Measurements from ENCODE around the gene IL17D.
A peak's percentile ranks its signal among the peaks of the same experiment; 100 is the strongest.

The IL17D gene

GRCh38 chr13:20691616-20692015, 11.9 kb upstream of the IL17D start:
- DNase-seq = no peak

GRCh38 chr13:20696073-20696472, 7.4 kb upstream of the IL17D start:
- peak; percentile 33 to 36 for DNase-seq

- DNase-seq = no peak
These were observed 3.8 kb upstream of the IL17D start for GRCh38 chr13:20699715-20700114.

GRCh38 chr13:20700288-20700687, 3.2 kb upstream of the IL17D start:
- DNase-seq = no peak

GRCh38 chr13:20701461-20701860, 2.0 kb upstream of the IL17D start:
- peak in 1 of 2 donors; percentile 23 for DNase-seq

GRCh38 chr13:20702530-20702914, 977 bp upstream of the IL17D start:
- peak; percentile 42 to 43 for DNase-seq

- peak; percentile 70 to 81 for DNase-seq
These were observed 420 bp downstream of the IL17D start for GRCh38 chr13:20703780-20704458.

- DNase-seq = no peak
These were observed 1.1 kb downstream of the IL17D start for GRCh38 chr13:20704459-20705069.

GRCh38 chr13:20706661-20707060, 3.2 kb downstream of the IL17D start:
- DNase-seq = peak; percentile 19 to 25

GRCh38 chr13:20708216-20708615, 4.7 kb downstream of the IL17D start:
- no peak for DNase-seq

- DNase-seq = no peak
These were observed 5.9 kb downstream of the IL17D start for GRCh38 chr13:20709369-20709768.

GRCh38 chr13:20709782-20710181, 6.3 kb downstream of the IL17D start:
- no peak for DNase-seq

GRCh38 chr13:20711301-20712044, 8.0 kb downstream of the IL17D start:
- no peak for DNase-seq

GRCh38 chr13:20713014-20713376, 9.5 kb downstream of the IL17D start:
- DNase-seq = no peak

GRCh38 chr13:20713751-20714150, 10.3 kb downstream of the IL17D start:
- no peak for DNase-seq

GRCh38 chr13:20714161-20714560, 10.7 kb downstream of the IL17D start:
- DNase-seq = no peak

- DNase-seq = no peak
These were observed 11.2 kb downstream of the IL17D start for GRCh38 chr13:20714563-20715329.

- no peak for DNase-seq
These were observed 11.8 kb downstream of the IL17D start for GRCh38 chr13:20715330-20715712.

- DNase-seq = no peak
These were observed 13.5 kb downstream of the IL17D start for GRCh38 chr13:20716951-20717350.

- no peak for DNase-seq
These were observed 14.4 kb downstream of the IL17D start for GRCh38 chr13:20717581-20718542.

GRCh38 chr13:20718958-20719566, 15.6 kb downstream of the IL17D start:
- DNase-seq = no peak

- DNase-seq = no peak
These were observed 16.3 kb downstream of the IL17D start for GRCh38 chr13:20719783-20720182.

All from inflammatory macrophage (primary cell).